Type B pancreatic cell (in vitro differentiated cells): ENCODE data around the gene RNF214. TPM values are rescaled to one million over a fixed set of nuclear protein-coding genes. Genes with fewer than 3 reads are reported as not detected.

Experiments
- DNase-seq: peaks from one replicate; pipeline ENCODE4 v3.0.0; 2021; ENCODE audit warnings: mixed read lengths; ENCODE audit not compliant: unreplicated experiment; ENCODE audit errors: extremely low spot score
- H3K27ac Mint-ChIP-seq: 2 replicates; pipeline ENCODE4 v1.8.0; 2021; ENCODE audit warnings: mild to moderate bottlenecking, mixed read lengths
- H3K27me3 Mint-ChIP-seq: 2 replicates; pipeline ENCODE4 v1.8.0; 2021; ENCODE audit warnings: mixed read lengths
- H3K36me3 Mint-ChIP-seq: 2 replicates; pipeline ENCODE4 v1.8.0; 2021; ENCODE audit warnings: mixed read lengths
- H3K4me1 Mint-ChIP-seq: one replicate; pipeline ENCODE4 v1.8.0; 2021; ENCODE audit warnings: mixed read lengths; ENCODE audit not compliant: unreplicated experiment
- H3K4me3 Mint-ChIP-seq: 2 replicates; pipeline ENCODE4 v1.8.0; 2021; ENCODE audit warnings: mild to moderate bottlenecking, mixed read lengths
- H3K9me3 Mint-ChIP-seq: 2 replicates; pipeline ENCODE4 v1.8.0; 2021; ENCODE audit warnings: mixed read lengths
- CTCF ChIP-seq: fragments of 200-600 bp; sonication (generic); conservative IDR thresholded peaks from 2 replicates; pipeline ENCODE4 v1.5.0; 2021; ENCODE audit warnings: antibody characterized with exemption, mild to moderate bottlenecking
- total RNA-seq: library from RNA; stranded (reverse); gene quantifications from 2 replicates; pipeline ENCODE4 v1.2.1, GENCODE V29; 2021; ENCODE audit warnings: low replicate concordance

RNF214 gene
- total RNA-seq, 1 donor from 2014 or later: 34.7 TPM

- TF ChIP-seq CTCF: no peak
- Mint-ChIP-seq H3K4me3 (no peak overlapping the region), H3K27ac (no peak overlapping the region), H3K27me3 (no peaks in the 10 kb centered on the region), H3K4me1 (no peaks in the 10 kb centered on the region), H3K36me3 (peaks cover 32% of the 10 kb centered on the region), H3K9me3 (peaks cover 5% of the 10 kb centered on the region)
- DNase-seq: no peak
Observed at GRCh38 chr11:117273550-117274289, 41.2 kb downstream of the RNF214 start.

GRCh38 chr11:117278347-117278746 lies 45.9 kb downstream of the RNF214 start:
- H3K27ac Mint-ChIP-seq: no peak overlapping the region
- TF ChIP-seq CTCF: no peak
- no peaks in the 10 kb centered on the region for H3K27me3 Mint-ChIP-seq
- no peaks in the 10 kb centered on the region for H3K9me3 Mint-ChIP-seq
- H3K4me3 Mint-ChIP-seq: no peak overlapping the region
- H3K4me1 Mint-ChIP-seq: no peaks in the 10 kb centered on the region
- no peak for DNase-seq
- H3K36me3 Mint-ChIP-seq: peaks cover 35% of the 10 kb centered on the region

GRCh38 chr11:117279711-117280376 lies 47.4 kb downstream of the RNF214 start:
- no peak for TF ChIP-seq CTCF
- Mint-ChIP-seq H3K9me3 (no peaks in the 10 kb centered on the region), H3K27me3 (no peaks in the 10 kb centered on the region), H3K4me3 (no peak overlapping the region), H3K4me1 (no peaks in the 10 kb centered on the region), H3K36me3 (peaks cover 31% of the 10 kb centered on the region), H3K27ac (no peak overlapping the region)
- no peak for DNase-seq

- H3K4me1 Mint-ChIP-seq: no peaks in the 10 kb centered on the region
- peaks cover 25% of the 10 kb centered on the region for H3K36me3 Mint-ChIP-seq
- H3K9me3 Mint-ChIP-seq: no peaks in the 10 kb centered on the region
- TF ChIP-seq CTCF: no peak
- no peaks in the 10 kb centered on the region for H3K27me3 Mint-ChIP-seq
- no peak overlapping the region for H3K27ac Mint-ChIP-seq
- no peak for DNase-seq
- H3K4me3 Mint-ChIP-seq: no peak overlapping the region
Observed at GRCh38 chr11:117281159-117281558, 48.7 kb downstream of the RNF214 start.

- peaks cover 25% of the 10 kb centered on the region for H3K36me3 Mint-ChIP-seq
- no peaks in the 10 kb centered on the region for H3K27me3 Mint-ChIP-seq
- H3K4me1 Mint-ChIP-seq: no peaks in the 10 kb centered on the region
- no peak overlapping the region for H3K27ac Mint-ChIP-seq
- no peak overlapping the region for H3K4me3 Mint-ChIP-seq
- DNase-seq: peak; percentile 63
- TF ChIP-seq CTCF: no peak
- no peaks in the 10 kb centered on the region for H3K9me3 Mint-ChIP-seq
Observed at GRCh38 chr11:117281869-117282268, 49.4 kb downstream of the RNF214 start.
